ACC112 (cell line): ENCODE measurements around the gene SEPHS1.
A peak's percentile ranks its signal among the peaks of the same experiment; 100 is the strongest.
"Not testable (repeated sequence)": the region's sequence is repeated elsewhere in the genome, so short reads cannot be mapped to it uniquely, and the experiment has no call there.

Source experiments
- H2AFZ ChIP-seq: fragments of 200-600 bp; sonication (generic); one replicate; pipeline ENCODE4 v1.6.0; 2017; ENCODE audit warnings: antibody characterized with exemption, low read length; ENCODE audit not compliant: unreplicated experiment
- H3K27ac ChIP-seq: fragments of 200-600 bp; sonication (generic); 2 replicates; pipeline ENCODE4 v1.5.1; 2014; ENCODE audit warnings: low read depth, mild to moderate bottlenecking, antibody characterized with exemption, low read length, moderate library complexity
- H3K27me3 ChIP-seq: fragments of 200-600 bp; sonication (generic); 2 replicates; pipeline ENCODE4 v1.6.1; 2014; ENCODE audit warnings: mild to moderate bottlenecking, antibody characterized with exemption, low read length, moderate library complexity, mixed read lengths; ENCODE audit not compliant: insufficient read depth
- H3K36me3 ChIP-seq: fragments of 200-600 bp; sonication (generic); 2 replicates; pipeline ENCODE4 v1.6.1; 2016; ENCODE audit warnings: mild to moderate bottlenecking, antibody characterized with exemption, low read length, moderate library complexity, mixed read lengths; ENCODE audit not compliant: insufficient read depth
- H3K4me1 ChIP-seq: fragments of 200-600 bp; sonication (generic); one replicate; pipeline ENCODE4 v1.6.1; 2016; ENCODE audit warnings: low read length, mixed read lengths; ENCODE audit not compliant: insufficient read depth, unreplicated experiment, control insufficient read depth
- H3K4me3 ChIP-seq: fragments of 200-600 bp; sonication (generic); 2 replicates; pipeline ENCODE4 v1.5.1; 2014; ENCODE audit warnings: mild to moderate bottlenecking, low read depth, low read length
- H3K79me2 ChIP-seq: fragments of 200-600 bp; sonication (generic); one replicate; pipeline ENCODE4 v1.6.0; 2016; ENCODE audit warnings: low read length; ENCODE audit not compliant: control insufficient read depth, unreplicated experiment, insufficient read depth

SEPHS1 gene

DNA sequence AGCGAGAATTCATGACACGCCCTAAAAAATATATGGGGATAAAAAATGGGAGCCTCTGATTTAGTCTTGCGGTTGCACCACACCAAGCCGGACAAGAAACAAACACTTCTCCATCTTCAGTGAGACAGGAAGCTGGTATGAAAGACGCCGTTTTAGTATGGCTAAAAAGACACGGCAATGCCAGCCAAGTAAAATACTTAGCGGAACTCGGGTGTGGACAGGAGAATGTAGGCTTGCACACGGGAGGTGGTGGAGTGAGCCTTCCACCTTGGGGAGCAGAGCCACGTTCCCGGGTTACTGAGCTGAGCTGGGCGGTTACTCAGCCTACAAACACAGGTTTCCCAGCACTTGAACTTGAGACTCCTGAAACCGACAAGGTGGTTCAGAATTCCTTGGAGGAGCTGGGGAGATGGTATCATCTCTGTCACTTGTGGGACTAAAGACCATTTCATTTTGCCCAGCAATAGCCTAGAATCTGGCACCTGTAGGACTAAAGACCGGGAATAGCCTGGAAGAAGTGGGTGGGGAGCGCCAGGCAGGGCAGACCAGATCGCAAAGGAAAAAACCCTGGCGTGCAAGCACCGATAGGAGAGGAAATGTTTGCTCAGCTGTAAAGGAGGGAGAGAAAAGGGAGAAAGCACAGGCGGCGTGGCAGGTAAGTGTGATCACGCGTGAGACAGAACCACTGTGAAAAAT, 34.8 kb upstream of the SEPHS1 start:
- Histone ChIP-seq H3K27ac (no peak overlapping the region), H3K4me3 (peak overlapping the region; percentile 60), H3K27me3 (peaks cover 51% of the 10 kb centered on the region), H3K36me3 (no peaks in the 10 kb centered on the region), H3K4me1 (peaks cover 15% of the 10 kb centered on the region), H2AFZ (peak overlapping the region; percentile 19), H3K79me2 (no peaks in the 10 kb centered on the region)

GRCh38 chr10:13379061-13379460, 31.0 kb upstream of the SEPHS1 start:
- H2AFZ ChIP-seq, H3K79me2 ChIP-seq, H3K27ac ChIP-seq, H3K36me3 ChIP-seq, H3K4me3 ChIP-seq, H3K4me1 ChIP-seq: not testable (repeated sequence)
- H3K27me3 ChIP-seq, result peaks cover 54% of the 10 kb centered on the region

DNA sequence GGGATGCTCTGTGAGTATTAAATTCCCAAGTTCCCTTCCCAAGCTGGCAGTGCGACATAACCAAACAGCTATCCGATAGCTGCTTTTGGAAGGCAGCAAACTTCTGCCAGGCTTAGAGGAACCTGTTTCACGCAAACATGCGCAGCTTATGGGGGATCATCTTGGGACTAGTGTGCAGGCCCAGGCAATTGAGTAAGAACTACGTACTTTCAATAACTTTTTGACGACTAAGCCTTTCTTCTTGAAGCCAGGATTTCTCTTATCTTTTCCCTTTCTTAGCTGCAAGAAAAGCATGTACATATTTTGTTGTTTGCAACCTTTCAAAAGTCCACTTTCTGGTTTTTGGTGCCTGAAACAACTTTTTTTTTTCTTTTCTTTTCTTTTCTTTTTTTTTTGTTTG, 28.7 kb upstream of the SEPHS1 start:
- H2AFZ ChIP-seq, result no peak overlapping the region
- H3K36me3 ChIP-seq, result no peaks in the 10 kb centered on the region
- H3K27ac ChIP-seq, result no peak overlapping the region
- no peak overlapping the region for H3K4me3 ChIP-seq
- no peaks in the 10 kb centered on the region for H3K4me1 ChIP-seq
- peaks cover 35% of the 10 kb centered on the region for H3K27me3 ChIP-seq
- no peaks in the 10 kb centered on the region for H3K79me2 ChIP-seq

DNA sequence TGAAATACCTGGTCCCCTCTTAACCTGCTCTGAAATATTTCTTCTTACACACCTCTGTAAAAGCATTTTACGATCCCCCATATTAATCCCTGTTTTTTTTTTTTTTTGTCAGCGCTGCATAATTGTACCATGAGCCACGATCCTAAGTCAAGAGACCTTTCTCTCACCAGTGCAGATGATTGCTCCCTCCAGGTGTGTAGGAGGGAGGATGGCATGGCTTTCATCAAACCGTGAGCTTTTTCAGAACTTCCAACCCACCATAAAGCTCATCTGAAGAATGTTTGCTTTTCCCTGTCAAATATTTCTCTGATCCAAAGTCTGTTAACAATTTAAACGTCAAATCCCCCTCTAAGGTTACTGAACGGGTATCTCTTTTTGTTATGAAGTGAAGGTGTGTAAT, 28.2 kb upstream of the SEPHS1 start:
- Histone ChIP-seq H3K27me3 (peaks cover 31% of the 10 kb centered on the region), H3K36me3 (no peaks in the 10 kb centered on the region), H3K79me2 (no peaks in the 10 kb centered on the region), H2AFZ (no peak overlapping the region), H3K27ac (no peak overlapping the region), H3K4me1 (no peaks in the 10 kb centered on the region), H3K4me3 (no peak overlapping the region)

DNA sequence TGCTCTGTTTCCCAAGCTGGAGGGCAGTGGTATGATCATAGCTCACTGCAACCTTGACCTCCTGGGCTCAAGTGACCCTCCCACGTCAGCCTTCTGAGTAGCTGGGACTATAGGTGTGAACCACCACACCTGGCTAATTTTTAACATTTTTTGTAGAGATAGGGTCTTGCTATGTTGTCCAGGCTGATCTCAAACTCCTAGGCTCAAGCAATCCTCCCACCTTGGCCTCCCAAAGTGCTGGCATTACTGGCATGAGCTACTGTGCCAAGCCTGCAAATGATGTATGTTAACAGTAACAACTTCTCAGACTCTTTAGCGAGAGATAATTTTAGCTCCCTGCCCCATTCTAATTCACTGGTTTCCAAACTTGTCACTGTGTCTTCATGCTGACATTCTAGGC, 27.7 kb upstream of the SEPHS1 start:
- H3K36me3 ChIP-seq, result no peaks in the 10 kb centered on the region
- no peak overlapping the region for H3K4me3 ChIP-seq
- H3K27ac ChIP-seq, result no peak overlapping the region
- no peaks in the 10 kb centered on the region for H3K4me1 ChIP-seq
- peaks cover 27% of the 10 kb centered on the region for H3K27me3 ChIP-seq
- H2AFZ ChIP-seq, result no peak overlapping the region
- H3K79me2 ChIP-seq, result no peaks in the 10 kb centered on the region

DNA sequence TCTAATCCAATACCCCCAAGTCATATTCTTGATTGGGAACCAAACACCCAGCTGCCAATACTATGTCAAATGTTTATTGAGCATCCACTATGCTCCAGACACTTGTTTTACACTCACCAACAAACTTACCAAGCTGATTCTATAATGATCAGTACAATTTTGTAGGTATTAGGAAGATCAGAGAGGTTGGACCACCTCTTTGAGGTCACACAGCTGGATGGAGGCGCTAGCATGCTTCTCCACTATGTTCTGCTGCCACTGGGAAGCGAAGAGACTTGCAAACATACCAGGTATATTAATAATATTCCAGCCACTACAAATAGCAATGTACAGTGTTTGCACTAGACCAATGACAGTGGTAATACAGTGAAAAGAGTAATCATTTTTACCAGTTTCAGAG, 25.6 kb upstream of the SEPHS1 start:
- H3K27ac ChIP-seq, result no peak overlapping the region
- no peaks in the 10 kb centered on the region for H3K79me2 ChIP-seq
- H3K36me3 ChIP-seq, result no peaks in the 10 kb centered on the region
- no peak overlapping the region for H2AFZ ChIP-seq
- peaks cover 11% of the 10 kb centered on the region for H3K27me3 ChIP-seq
- no peaks in the 10 kb centered on the region for H3K4me1 ChIP-seq
- no peak overlapping the region for H3K4me3 ChIP-seq

DNA sequence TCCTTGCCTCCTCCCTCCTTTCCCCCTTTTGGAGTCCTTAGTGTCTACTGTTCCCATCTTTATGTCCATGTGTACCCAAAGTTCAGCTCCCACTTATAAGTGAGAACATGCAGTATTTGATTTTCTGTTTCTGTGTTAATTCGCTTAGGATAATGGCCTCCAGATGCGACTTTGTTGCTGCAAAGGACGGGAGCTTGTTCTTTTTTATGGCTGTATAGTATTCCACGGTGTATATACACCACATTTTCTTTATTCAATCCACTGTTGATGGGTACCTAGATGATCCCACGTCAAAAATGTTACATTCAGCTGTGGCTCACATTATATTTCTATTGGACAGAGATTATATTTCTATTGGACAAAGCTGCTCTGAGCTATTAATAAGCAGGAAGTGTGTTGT, 24.4 kb upstream of the SEPHS1 start:
- H3K4me1 ChIP-seq, result no peaks in the 10 kb centered on the region
- no peak overlapping the region for H3K27ac ChIP-seq
- H3K36me3 ChIP-seq, result no peaks in the 10 kb centered on the region
- H3K4me3 ChIP-seq, result no peak overlapping the region
- no peak overlapping the region for H2AFZ ChIP-seq
- no peaks in the 10 kb centered on the region for H3K79me2 ChIP-seq
- peaks cover 9% of the 10 kb centered on the region for H3K27me3 ChIP-seq

GRCh38 chr10:13371897-13372470, 23.9 kb upstream of the SEPHS1 start:
- Histone ChIP-seq H3K79me2 (no peaks in the 10 kb centered on the region), H2AFZ (no peak overlapping the region), H3K27ac (no peak overlapping the region), H3K4me1 (no peaks in the 10 kb centered on the region), H3K4me3 (no peak overlapping the region), H3K27me3 (peaks cover 9% of the 10 kb centered on the region), H3K36me3 (no peaks in the 10 kb centered on the region)

DNA sequence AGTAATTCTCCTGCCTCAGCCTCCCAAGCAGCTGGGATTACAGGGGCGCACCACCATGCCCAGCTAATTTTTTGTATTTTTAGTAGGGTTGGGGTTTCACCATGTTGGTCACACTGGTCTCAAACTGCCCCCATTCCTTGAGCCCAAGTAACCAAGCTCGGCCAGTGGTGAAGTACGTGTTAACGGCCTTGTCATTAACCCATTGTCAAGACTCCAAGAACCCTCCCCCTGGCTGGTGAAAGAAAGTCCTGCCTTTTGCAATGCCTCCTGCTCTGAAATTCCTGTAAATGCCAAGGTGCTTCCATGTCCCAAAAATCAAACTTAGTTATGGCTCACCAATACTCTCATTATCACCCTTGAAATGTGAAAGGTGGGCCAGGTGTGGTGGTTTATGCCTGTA, 18.8 kb upstream of the SEPHS1 start:
- H2AFZ ChIP-seq, result no peak overlapping the region
- no peaks in the 10 kb centered on the region for H3K36me3 ChIP-seq
- H3K79me2 ChIP-seq, result no peaks in the 10 kb centered on the region
- no peak overlapping the region for H3K27ac ChIP-seq
- no peaks in the 10 kb centered on the region for H3K4me1 ChIP-seq
- H3K4me3 ChIP-seq, result no peak overlapping the region
- H3K27me3 ChIP-seq, result peaks cover 10% of the 10 kb centered on the region; the same call in 1 of the 2 replicates

GRCh38 chr10:13365831-13366230, 17.7 kb upstream of the SEPHS1 start:
- no peaks in the 10 kb centered on the region for H3K4me1 ChIP-seq
- H3K36me3 ChIP-seq, result no peaks in the 10 kb centered on the region
- H3K27ac ChIP-seq, result no peak overlapping the region
- H3K4me3 ChIP-seq, result no peak overlapping the region
- H3K27me3 ChIP-seq, result peaks cover 10% of the 10 kb centered on the region; the same call in 1 of the 2 replicates
- no peak overlapping the region for H2AFZ ChIP-seq
- no peaks in the 10 kb centered on the region for H3K79me2 ChIP-seq

- Histone ChIP-seq H3K4me1 (no peaks in the 10 kb centered on the region), H3K79me2 (no peaks in the 10 kb centered on the region), H3K36me3 (no peaks in the 10 kb centered on the region), H2AFZ (no peak overlapping the region), H3K4me3 (no peak overlapping the region), H3K27ac (no peak overlapping the region), H3K27me3 (peaks cover 10% of the 10 kb centered on the region; the same call in 1 of the 2 replicates)
These were observed 17.1 kb upstream of the SEPHS1 start for GRCh38 chr10:13365243-13365642.
